Measurements from ENCODE around the gene KCTD17.

KCTD17 gene

GRCh38 chr22:37051391-37052385, at the start of gene KCTD17:
Gene KCTD17, plus strand, starts transcription at chr22:37051742. Its CDS starts 19 bp downstream, at chr22:37051761.
- DNase-seq (ENCODE audit: low spot score), result peak; percentile 99

- DNase-seq (ENCODE audit: low spot score), result no peak
These were observed 49.7 kb upstream of the KCTD17 start for GRCh38 chr22:37001826-37002225.

GRCh38 chr22:37002633-37003032, 48.9 kb upstream of the KCTD17 start:
- no peak for DNase-seq (ENCODE audit: low spot score)

GRCh38 chr22:37007651-37008050, 43.9 kb upstream of the KCTD17 start:
- no peak for DNase-seq (ENCODE audit: low spot score)

GRCh38 chr22:37008365-37008764, 43.2 kb upstream of the KCTD17 start:
- no peak for DNase-seq (ENCODE audit: low spot score)

GRCh38 chr22:37009490-37009889, 42.1 kb upstream of the KCTD17 start:
- DNase-seq (ENCODE audit: low spot score), result no peak

- no peak for DNase-seq (ENCODE audit: low spot score)
These were observed 41.4 kb upstream of the KCTD17 start for GRCh38 chr22:37010174-37010573.

- DNase-seq (ENCODE audit: low spot score), result no peak
These were observed 40.6 kb upstream of the KCTD17 start for GRCh38 chr22:37010976-37011375.

- DNase-seq (ENCODE audit: low spot score), result no peak
These were observed 40.1 kb upstream of the KCTD17 start for GRCh38 chr22:37011472-37011871.

- no peak for DNase-seq (ENCODE audit: low spot score)
These were observed 39.2 kb upstream of the KCTD17 start for GRCh38 chr22:37012262-37012904.

GRCh38 chr22:37012956-37013355, 38.6 kb upstream of the KCTD17 start:
- no peak for DNase-seq (ENCODE audit: low spot score)

GRCh38 chr22:37014415-37014806, 37.1 kb upstream of the KCTD17 start:
- no peak for DNase-seq (ENCODE audit: low spot score)

- DNase-seq (ENCODE audit: low spot score), result no peak
These were observed 36.5 kb upstream of the KCTD17 start for GRCh38 chr22:37014835-37015586.

GRCh38 chr22:37015587-37015878, 36.0 kb upstream of the KCTD17 start:
- DNase-seq (ENCODE audit: low spot score), result no peak

- DNase-seq (ENCODE audit: low spot score), result no peak
These were observed 35.2 kb upstream of the KCTD17 start for GRCh38 chr22:37016134-37016910.

GRCh38 chr22:37017356-37017755, 34.2 kb upstream of the KCTD17 start:
- DNase-seq (ENCODE audit: low spot score), result no peak

GRCh38 chr22:37018086-37018814, 33.3 kb upstream of the KCTD17 start:
- DNase-seq (ENCODE audit: low spot score), result no peak

- DNase-seq (ENCODE audit: low spot score), result peak; percentile 77
These were observed 32.7 kb upstream of the KCTD17 start for GRCh38 chr22:37018815-37019308.

- DNase-seq (ENCODE audit: low spot score), result peak; percentile 96
These were observed 32.0 kb upstream of the KCTD17 start, which contains the start of the genes MPST and TST for GRCh38 chr22:37019309-37020191. Gene MPST, plus strand, starts transcription at chr22:37019742. Its CDS starts 95 bp downstream, at chr22:37019837. Gene TST, minus strand, starts transcription at chr22:37019447. Its CDS starts 715 bp downstream, at chr22:37018732.

GRCh38 chr22:37020192-37020479, 31.4 kb upstream of the KCTD17 start:
- peak; percentile 67 for DNase-seq (ENCODE audit: low spot score)
